Activated naive CD8-positive, alpha-beta T cell treated with anti-CD3 and anti-CD28 coated beads, Interleukin-2, amount 50 U/mL, for 24 hours (primary cell): ENCODE measurements around the gene AMY1A.
A peak's percentile ranks its signal among the peaks of the same experiment; 100 is the strongest.
"Not testable (repeated sequence)": the region's sequence is repeated elsewhere in the genome, so short reads cannot be mapped to it uniquely, and the experiment has no call there.

ENCODE experiments used
- ATAC-seq: fragments of 150-1000 bp; cut with Tn5 transposase; one replicate; pipeline ENCODE4 v1.10.0; 2021
- DNase-seq: peaks from one replicate; pipeline ENCODE4 v3.0.0; 2021
- H3K27ac Mint-ChIP-seq: one replicate; pipeline ENCODE4 v1.8.0; 2021; ENCODE audit warnings: mild to moderate bottlenecking, mixed read lengths
- H3K27me3 Mint-ChIP-seq: one replicate; pipeline ENCODE4 v1.8.0; 2021; ENCODE audit warnings: mixed read lengths
- H3K36me3 Mint-ChIP-seq: one replicate; pipeline ENCODE4 v1.8.0; 2021; ENCODE audit warnings: low read depth, mixed read lengths
- H3K4me1 Mint-ChIP-seq: one replicate; pipeline ENCODE4 v1.8.0; 2021; ENCODE audit warnings: mixed read lengths
- H3K4me3 Mint-ChIP-seq: one replicate; pipeline ENCODE4 v1.8.0; 2021; ENCODE audit warnings: mild to moderate bottlenecking, moderate library complexity, mixed read lengths
- H3K9me3 Mint-ChIP-seq: one replicate; pipeline ENCODE4 v1.8.0; 2021; ENCODE audit warnings: mixed read lengths

AMY1A gene

GRCh38 chr1:103655460-103655859 lies at the start of gene AMY1A:
TSS of gene AMY1A (plus strand) at chr1:103655760. CDS start at chr1:103656331, 571 bp downstream.
- not testable (repeated sequence) for H3K36me3 Mint-ChIP-seq, ATAC-seq, H3K27ac Mint-ChIP-seq, H3K4me1 Mint-ChIP-seq, H3K27me3 Mint-ChIP-seq, H3K4me3 Mint-ChIP-seq, DNase-seq, H3K9me3 Mint-ChIP-seq

GRCh38 chr1:103616362-103616761 lies 39.2 kb upstream of the AMY1A start:
- no peaks in the 10 kb centered on the region for H3K36me3 Mint-ChIP-seq
- DNase-seq, result no peak
- no peak overlapping the region for H3K4me3 Mint-ChIP-seq
- ATAC-seq, result no peak
- H3K9me3 Mint-ChIP-seq, result no peaks in the 10 kb centered on the region
- no peaks in the 10 kb centered on the region for H3K4me1 Mint-ChIP-seq
- no peak overlapping the region for H3K27ac Mint-ChIP-seq
- H3K27me3 Mint-ChIP-seq, result no peaks in the 10 kb centered on the region

DNA sequence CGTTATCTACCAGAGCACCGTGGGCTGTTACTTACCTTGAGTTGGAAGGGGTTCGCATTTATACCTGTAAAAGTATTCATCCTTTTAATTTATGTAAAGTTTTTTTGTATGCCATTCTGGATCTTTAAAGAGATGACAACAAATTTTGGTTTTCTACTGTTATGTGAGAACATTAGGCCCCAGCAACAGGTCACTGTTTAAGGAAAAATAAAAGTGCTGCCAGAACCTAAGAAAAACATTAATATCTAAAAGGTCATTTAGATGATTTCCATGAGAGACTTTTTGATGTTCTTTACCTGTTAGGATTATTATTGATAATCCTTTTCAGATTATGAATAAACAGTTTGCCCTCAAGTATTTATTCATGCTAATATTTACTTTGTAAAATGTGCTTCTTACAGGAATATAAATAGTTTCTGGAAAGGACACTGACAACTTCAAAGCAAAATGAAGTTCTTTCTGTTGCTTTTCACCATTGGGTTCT lies 38.5 kb upstream of the AMY1A start, which contains the start of gene AMY2A:
Gene AMY2A (plus strand): TSS at position 434 of the 484 bp plus-strand sequence. CDS start 14 bp downstream, at position 448.
- H3K36me3 Mint-ChIP-seq, H3K27me3 Mint-ChIP-seq, H3K4me1 Mint-ChIP-seq, ATAC-seq, H3K27ac Mint-ChIP-seq, H3K9me3 Mint-ChIP-seq, DNase-seq, H3K4me3 Mint-ChIP-seq: not testable (repeated sequence)

DNA sequence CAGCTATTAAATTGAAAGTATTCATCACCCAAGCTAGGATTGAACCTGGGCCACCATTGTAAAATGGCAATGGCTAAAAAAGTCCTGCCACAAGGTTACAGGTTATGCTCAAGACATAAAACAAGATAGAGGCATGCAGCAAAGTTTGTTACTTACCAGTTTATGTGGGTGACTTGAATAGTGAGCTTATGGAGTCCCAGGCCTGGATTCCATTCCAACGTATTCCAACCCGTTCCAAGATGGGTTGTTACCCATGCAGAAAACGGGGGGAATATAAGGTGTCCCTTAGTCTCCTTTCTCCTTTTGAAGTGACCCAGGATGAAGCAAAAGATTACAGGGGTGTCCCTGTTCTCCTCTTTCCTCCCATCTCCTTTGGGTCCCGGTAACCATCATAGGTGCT lies 28.1 kb upstream of the AMY1A start:
- H3K4me3 Mint-ChIP-seq, ATAC-seq, H3K9me3 Mint-ChIP-seq, H3K36me3 Mint-ChIP-seq, H3K4me1 Mint-ChIP-seq, H3K27ac Mint-ChIP-seq, H3K27me3 Mint-ChIP-seq, DNase-seq: not testable (repeated sequence)

DNA sequence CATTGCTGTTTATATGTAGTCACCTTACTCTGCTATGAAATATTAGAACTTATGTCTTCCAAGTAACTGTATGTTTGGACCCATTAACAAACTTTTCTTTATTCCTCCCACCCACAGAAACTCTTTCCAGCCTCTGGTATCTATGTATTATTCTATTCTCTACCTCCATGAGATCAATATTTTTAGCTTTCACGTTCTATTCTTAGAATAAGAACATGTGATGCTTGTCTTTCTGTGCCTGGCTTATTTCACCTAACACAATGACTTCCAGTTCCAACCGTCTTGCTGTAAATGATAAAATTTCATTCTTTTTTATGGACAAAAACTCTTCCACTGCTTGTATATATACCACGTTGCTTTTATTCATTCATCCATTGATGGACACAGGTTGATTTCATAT lies 14.4 kb upstream of the AMY1A start:
- H3K9me3 Mint-ChIP-seq, H3K27ac Mint-ChIP-seq, H3K4me1 Mint-ChIP-seq, H3K4me3 Mint-ChIP-seq, H3K36me3 Mint-ChIP-seq, ATAC-seq, DNase-seq, H3K27me3 Mint-ChIP-seq: not testable (repeated sequence)

GRCh38 chr1:103643908-103644307 lies 11.7 kb upstream of the AMY1A start:
- not testable (repeated sequence) for H3K27me3 Mint-ChIP-seq, ATAC-seq, H3K27ac Mint-ChIP-seq, H3K36me3 Mint-ChIP-seq, DNase-seq, H3K9me3 Mint-ChIP-seq, H3K4me3 Mint-ChIP-seq, H3K4me1 Mint-ChIP-seq

DNA sequence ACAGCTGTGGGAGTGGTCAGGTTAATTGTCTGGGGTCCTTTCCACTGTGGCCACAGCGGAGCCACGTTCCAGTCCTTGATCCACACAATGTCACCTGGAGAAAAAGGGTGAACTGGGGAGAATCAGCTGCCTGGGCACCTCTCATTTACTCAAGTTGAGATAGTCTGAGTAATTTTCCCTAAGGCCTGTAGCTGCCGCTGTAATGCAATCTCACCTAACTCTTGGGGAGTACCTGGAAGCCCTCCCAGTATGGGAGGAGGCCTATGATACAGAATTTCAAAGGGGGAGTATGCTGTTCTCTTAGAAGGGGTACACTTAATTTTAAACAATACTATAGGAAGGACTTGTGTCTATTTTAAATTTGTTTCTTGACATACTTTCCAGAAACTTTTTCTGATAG lies 5.3 kb upstream of the AMY1A start:
- not testable (repeated sequence) for H3K27ac Mint-ChIP-seq, H3K36me3 Mint-ChIP-seq, ATAC-seq, H3K4me1 Mint-ChIP-seq, H3K27me3 Mint-ChIP-seq, H3K9me3 Mint-ChIP-seq, DNase-seq, H3K4me3 Mint-ChIP-seq

- H3K9me3 Mint-ChIP-seq, DNase-seq, H3K4me3 Mint-ChIP-seq, ATAC-seq, H3K36me3 Mint-ChIP-seq, H3K27me3 Mint-ChIP-seq, H3K27ac Mint-ChIP-seq, H3K4me1 Mint-ChIP-seq: not testable (repeated sequence)
Measured at GRCh38 chr1:103650889-103651288, 4.7 kb upstream of the AMY1A start.

- DNase-seq, ATAC-seq, H3K4me3 Mint-ChIP-seq, H3K4me1 Mint-ChIP-seq, H3K9me3 Mint-ChIP-seq, H3K27ac Mint-ChIP-seq, H3K36me3 Mint-ChIP-seq, H3K27me3 Mint-ChIP-seq: not testable (repeated sequence)
Measured at GRCh38 chr1:103654133-103654532, 1.4 kb upstream of the AMY1A start.

GRCh38 chr1:103676335-103676734 lies 20.8 kb downstream of the AMY1A start:
- H3K27ac Mint-ChIP-seq, ATAC-seq, H3K4me1 Mint-ChIP-seq, H3K36me3 Mint-ChIP-seq, H3K4me3 Mint-ChIP-seq, H3K27me3 Mint-ChIP-seq, DNase-seq, H3K9me3 Mint-ChIP-seq: not testable (repeated sequence)

DNA sequence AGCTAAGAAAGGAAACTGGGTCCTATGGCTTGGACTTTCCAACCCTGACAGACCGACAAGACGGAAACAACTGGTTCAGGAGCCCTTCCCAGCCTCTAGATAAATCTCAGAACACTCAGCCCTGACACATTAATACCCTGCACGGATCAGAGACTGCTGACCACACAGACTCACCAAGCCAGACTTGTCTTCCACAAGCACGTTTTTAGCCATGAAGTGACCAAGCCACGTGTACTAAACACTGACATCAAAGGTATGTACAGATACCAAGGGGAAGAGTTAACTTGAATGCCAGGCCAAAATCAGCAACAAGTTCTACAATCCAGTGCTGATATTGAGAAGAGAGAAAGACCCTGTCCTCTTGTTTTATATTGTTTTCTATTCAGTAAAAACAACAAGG lies 40.5 kb downstream of the AMY1A start, which contains the start of gene AMY1B:
Gene AMY1B (minus strand): TSS at position 101 of the 400 bp plus-strand sequence. CDS start 571 bp downstream, outside the sequence.
- not testable (repeated sequence) for DNase-seq, H3K36me3 Mint-ChIP-seq, H3K27ac Mint-ChIP-seq, H3K9me3 Mint-ChIP-seq, H3K4me3 Mint-ChIP-seq, ATAC-seq, H3K4me1 Mint-ChIP-seq, H3K27me3 Mint-ChIP-seq

GRCh38 chr1:103697430-103697829 lies 41.9 kb downstream of the AMY1A start:
- not testable (repeated sequence) for H3K36me3 Mint-ChIP-seq, H3K27ac Mint-ChIP-seq, H3K4me3 Mint-ChIP-seq, ATAC-seq, H3K4me1 Mint-ChIP-seq, H3K9me3 Mint-ChIP-seq, DNase-seq, H3K27me3 Mint-ChIP-seq

DNA sequence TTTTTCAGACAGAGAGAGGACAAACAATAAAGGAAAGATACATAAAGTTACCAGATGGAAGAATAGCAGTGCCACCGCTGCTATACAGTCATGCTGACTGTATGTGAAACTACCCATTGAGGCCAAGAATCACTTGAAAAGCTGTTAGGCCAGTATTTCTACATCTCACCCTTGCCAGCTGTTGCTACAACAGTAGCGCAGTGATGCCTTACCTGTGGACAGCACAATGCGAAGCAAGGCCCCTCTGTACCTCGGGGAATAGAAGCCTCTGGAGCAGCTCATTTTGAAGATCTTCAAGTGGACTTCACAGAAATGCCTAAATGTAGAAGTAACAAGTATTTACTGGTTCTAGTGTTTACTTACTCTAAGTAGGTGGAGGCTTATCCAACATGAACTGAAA lies 45.1 kb downstream of the AMY1A start:
- not testable (repeated sequence) for DNase-seq, H3K27ac Mint-ChIP-seq, H3K4me1 Mint-ChIP-seq, H3K27me3 Mint-ChIP-seq, H3K36me3 Mint-ChIP-seq, H3K9me3 Mint-ChIP-seq, H3K4me3 Mint-ChIP-seq
- ATAC-seq, result peak; percentile 6

- H3K4me1 Mint-ChIP-seq, H3K9me3 Mint-ChIP-seq, H3K4me3 Mint-ChIP-seq, H3K36me3 Mint-ChIP-seq, H3K27me3 Mint-ChIP-seq, ATAC-seq, DNase-seq, H3K27ac Mint-ChIP-seq: not testable (repeated sequence)
Measured at GRCh38 chr1:103701256-103701655, 45.7 kb downstream of the AMY1A start.

DNA sequence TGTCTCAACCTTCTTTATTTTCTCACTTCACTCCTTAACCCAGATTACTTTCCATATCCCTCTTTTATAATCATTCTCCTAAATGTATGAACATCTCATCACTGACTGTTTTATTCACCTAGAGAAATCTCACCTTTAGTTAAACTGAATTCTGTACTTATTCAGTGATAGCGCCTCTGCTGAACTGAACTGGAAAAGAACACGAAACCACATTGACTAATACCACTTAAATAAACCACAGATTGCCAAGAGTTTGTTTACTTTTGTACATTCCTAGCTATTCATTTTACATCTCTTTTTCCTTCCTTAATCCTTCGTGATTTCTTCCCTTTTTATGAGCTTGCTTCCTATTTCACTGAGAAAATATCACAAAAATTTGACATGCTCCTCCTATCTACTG lies 52.1 kb downstream of the AMY1A start:
- not testable (repeated sequence) for H3K27ac Mint-ChIP-seq, DNase-seq, H3K27me3 Mint-ChIP-seq, ATAC-seq, H3K4me1 Mint-ChIP-seq, H3K9me3 Mint-ChIP-seq, H3K36me3 Mint-ChIP-seq, H3K4me3 Mint-ChIP-seq

DNA sequence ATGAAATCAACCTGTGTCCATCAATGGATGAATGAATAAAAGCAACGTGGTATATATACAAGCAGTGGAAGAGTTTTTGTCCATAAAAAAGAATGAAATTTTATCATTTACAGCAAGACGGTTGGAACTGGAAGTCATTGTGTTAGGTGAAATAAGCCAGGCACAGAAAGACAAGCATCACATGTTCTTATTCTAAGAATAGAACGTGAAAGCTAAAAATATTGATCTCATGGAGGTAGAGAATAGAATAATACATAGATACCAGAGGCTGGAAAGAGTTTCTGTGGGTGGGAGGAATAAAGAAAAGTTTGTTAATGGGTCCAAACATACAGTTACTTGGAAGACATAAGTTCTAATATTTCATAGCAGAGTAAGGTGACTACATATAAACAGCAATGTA lies 54.8 kb downstream of the AMY1A start:
- H3K9me3 Mint-ChIP-seq, H3K27me3 Mint-ChIP-seq, H3K27ac Mint-ChIP-seq, ATAC-seq, DNase-seq, H3K4me3 Mint-ChIP-seq, H3K4me1 Mint-ChIP-seq, H3K36me3 Mint-ChIP-seq: not testable (repeated sequence)
